ENCODE data around the gene ANKFN1. TPM values are rescaled to one million over a fixed set of nuclear protein-coding genes. Genes with fewer than 3 reads are reported as not detected.

ANKFN1 gene
- total and polyA plus RNA-seq, 2 donors: 0.57 to 0.71 TPM

DNA sequence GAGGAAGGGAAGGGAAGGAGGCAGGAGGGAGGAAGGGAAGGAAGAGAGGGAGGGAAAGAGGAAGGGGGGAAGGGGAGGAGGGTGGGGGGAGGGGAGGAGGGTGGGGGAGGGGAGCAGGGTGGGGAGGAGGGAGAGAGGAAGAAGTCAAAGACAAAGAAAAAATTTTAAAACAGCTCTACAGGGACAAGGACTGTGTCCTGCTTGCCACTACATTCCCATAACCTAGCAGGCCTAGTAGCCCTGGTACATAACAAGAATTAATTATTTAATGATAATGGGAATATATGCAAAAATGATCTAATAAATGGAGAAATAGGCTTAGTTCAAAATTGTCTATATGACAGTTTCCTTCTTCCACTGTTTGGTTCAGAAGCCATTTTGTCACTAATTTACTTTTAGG lies 392.7 kb downstream of the ANKFN1 start:
- H3K27ac ChIP-seq (ENCODE audit: low read depth in 1 of 2, low read length in 1 of 2): no peak overlapping the region
- no peaks in the 10 kb centered on the region for H3K4me1 ChIP-seq (ENCODE audit: control insufficient read depth in 2 of 2, insufficient read depth in 2 of 2, low read length in 2 of 2)
- H3K27me3 ChIP-seq (ENCODE audit: control insufficient read depth in 2 of 2, insufficient read depth in 1 of 2, low read length in 1 of 2): no peaks in the 10 kb centered on the region
- no peaks in the 10 kb centered on the region for H3K9me3 ChIP-seq (ENCODE audit: control insufficient read depth in 2 of 2, insufficient read depth in 1 of 2, low read length in 1 of 2)
- no peaks in the 10 kb centered on the region for H3K36me3 ChIP-seq (ENCODE audit: control insufficient read depth in 2 of 2, insufficient read depth in 2 of 2, low read length in 1 of 2)
- DNase-seq (ENCODE audit: low read depth in 6 of 9, low spot score in 9 of 9): no peak
- H3K4me3 ChIP-seq (ENCODE audit: low read length in 2 of 2): no peak overlapping the region

DNA sequence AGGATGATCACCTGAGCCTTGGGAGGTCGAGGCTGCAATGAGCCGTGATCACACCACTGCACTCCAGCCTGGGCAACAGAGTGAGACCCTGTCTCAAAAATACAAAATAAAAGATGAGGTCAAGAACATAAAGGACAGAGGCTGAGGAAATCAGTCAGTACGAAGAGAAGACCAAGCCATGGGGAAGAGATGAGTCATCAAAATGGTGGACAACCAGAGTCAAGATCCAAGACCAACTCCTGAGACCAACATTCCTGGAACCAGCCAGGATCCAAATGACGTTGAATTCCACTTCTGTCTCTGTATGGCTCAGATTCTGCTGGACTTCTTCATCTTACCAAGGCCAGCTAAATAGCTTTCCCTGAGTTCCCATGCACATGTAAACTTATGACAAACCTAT lies 395.4 kb downstream of the ANKFN1 start:
- H3K27me3 ChIP-seq (ENCODE audit: control insufficient read depth in 2 of 2, insufficient read depth in 1 of 2, low read length in 1 of 2): no peaks in the 10 kb centered on the region
- WGBS: 94% methylated on average over 4 of the region's 4 CpGs

DNA sequence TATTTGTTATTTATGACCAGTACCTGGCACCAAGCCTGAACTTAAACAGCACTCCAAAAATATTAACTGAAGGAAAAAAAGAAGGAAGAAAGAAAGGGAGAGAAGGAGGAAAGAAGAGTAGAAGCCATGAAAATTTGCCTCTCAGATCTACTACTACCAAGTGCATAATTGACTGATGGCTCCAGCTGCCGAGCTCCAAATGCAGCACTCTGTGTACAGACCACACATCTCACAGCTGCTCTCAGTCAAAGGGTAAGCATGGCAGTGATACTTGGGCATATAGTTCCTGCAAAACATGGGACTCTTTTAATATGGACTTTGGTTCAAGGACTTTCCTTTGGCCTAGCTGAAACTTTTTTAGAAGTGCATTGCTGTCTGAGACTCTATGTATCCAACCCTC lies 396.2 kb downstream of the ANKFN1 start:
- Histone ChIP-seq H3K27ac (ENCODE audit: low read depth in 1 of 2, low read length in 1 of 2) (no peak overlapping the region), H3K27me3 (ENCODE audit: control insufficient read depth in 2 of 2, insufficient read depth in 1 of 2, low read length in 1 of 2) (no peaks in the 10 kb centered on the region), H3K36me3 (ENCODE audit: control insufficient read depth in 2 of 2, insufficient read depth in 2 of 2, low read length in 1 of 2) (no peaks in the 10 kb centered on the region), H3K9me3 (ENCODE audit: control insufficient read depth in 2 of 2, insufficient read depth in 1 of 2, low read length in 1 of 2) (no peaks in the 10 kb centered on the region), H3K4me3 (ENCODE audit: low read length in 2 of 2) (no peak overlapping the region), H3K4me1 (ENCODE audit: control insufficient read depth in 2 of 2, insufficient read depth in 2 of 2, low read length in 2 of 2) (no peaks in the 10 kb centered on the region)
- no peak for DNase-seq (ENCODE audit: low read depth in 6 of 9, low spot score in 9 of 9)
- 92% methylated on average over 1 of the region's 1 CpG for WGBS

More for the DNA sequence above, 395.4 kb downstream of the ANKFN1 start:
- no peaks in the 10 kb centered on the region for H3K4me1 ChIP-seq (ENCODE audit: control insufficient read depth in 2 of 2, insufficient read depth in 2 of 2, low read length in 2 of 2)
- no peak overlapping the region for H3K27ac ChIP-seq (ENCODE audit: low read depth in 1 of 2, low read length in 1 of 2)
- H3K9me3 ChIP-seq (ENCODE audit: control insufficient read depth in 2 of 2, insufficient read depth in 1 of 2, low read length in 1 of 2): no peaks in the 10 kb centered on the region
- no peaks in the 10 kb centered on the region for H3K36me3 ChIP-seq (ENCODE audit: control insufficient read depth in 2 of 2, insufficient read depth in 2 of 2, low read length in 1 of 2)
- H3K4me3 ChIP-seq (ENCODE audit: low read length in 2 of 2): no peak overlapping the region
- DNase-seq (ENCODE audit: low read depth in 6 of 9, low spot score in 9 of 9): no peak

DNA sequence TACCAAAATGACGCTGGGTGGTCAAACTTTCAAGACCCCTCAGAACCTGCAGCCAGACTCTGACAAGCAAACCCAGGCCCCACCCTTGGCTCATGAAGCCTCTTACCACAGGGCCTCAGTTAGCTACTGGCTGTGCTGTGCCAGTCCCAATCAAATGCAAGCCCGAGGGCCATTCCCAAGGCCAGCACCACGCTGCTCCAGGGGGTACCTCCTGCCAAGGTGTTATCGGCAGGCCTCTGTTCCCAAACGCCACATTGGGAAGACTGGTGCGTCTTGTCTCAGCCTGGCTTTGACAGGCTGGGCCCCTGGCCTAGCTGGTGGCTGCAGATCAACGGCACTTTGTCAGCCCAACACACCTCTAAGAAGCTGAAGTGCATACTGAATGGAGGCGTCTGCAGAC lies 404.4 kb downstream of the ANKFN1 start:
- H3K9me3 ChIP-seq (ENCODE audit: control insufficient read depth in 2 of 2, insufficient read depth in 1 of 2, low read length in 1 of 2): no peaks in the 10 kb centered on the region
- WGBS: 97% methylated on average over 8 of the region's 8 CpGs
- no peak overlapping the region for H3K4me3 ChIP-seq (ENCODE audit: low read length in 2 of 2)
- no peaks in the 10 kb centered on the region for H3K4me1 ChIP-seq (ENCODE audit: control insufficient read depth in 2 of 2, insufficient read depth in 2 of 2, low read length in 2 of 2)
- no peak overlapping the region for H3K27ac ChIP-seq (ENCODE audit: low read depth in 1 of 2, low read length in 1 of 2)
- H3K36me3 ChIP-seq (ENCODE audit: control insufficient read depth in 2 of 2, insufficient read depth in 2 of 2, low read length in 1 of 2): no peaks in the 10 kb centered on the region
- no peak for DNase-seq (ENCODE audit: low read depth in 6 of 9, low spot score in 9 of 9)
- no peaks in the 10 kb centered on the region for H3K27me3 ChIP-seq (ENCODE audit: control insufficient read depth in 2 of 2, insufficient read depth in 1 of 2, low read length in 1 of 2)

DNA sequence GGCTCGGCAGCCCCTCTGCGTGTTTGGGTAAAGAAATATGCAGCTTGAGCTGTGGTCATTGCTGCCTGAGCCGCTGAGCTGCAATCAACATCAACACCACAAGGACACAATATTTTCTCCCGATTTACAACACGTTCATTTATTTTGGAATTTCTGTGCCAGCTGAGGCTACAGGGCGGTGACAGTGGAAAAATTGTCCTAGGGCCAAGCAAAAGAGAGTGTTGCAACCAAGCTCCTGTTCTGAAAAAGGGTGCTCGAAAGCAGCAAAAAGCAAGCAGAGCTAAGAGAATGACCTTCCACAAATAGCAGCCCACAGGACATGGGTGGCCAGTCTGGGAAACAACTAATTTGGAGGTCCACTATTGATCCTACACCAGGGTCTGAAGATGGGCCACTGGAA lies 404.8 kb downstream of the ANKFN1 start:
- H3K9me3 ChIP-seq (ENCODE audit: control insufficient read depth in 2 of 2, insufficient read depth in 1 of 2, low read length in 1 of 2): no peaks in the 10 kb centered on the region
- DNase-seq (ENCODE audit: low read depth in 6 of 9, low spot score in 9 of 9): no peak
- no peaks in the 10 kb centered on the region for H3K27me3 ChIP-seq (ENCODE audit: control insufficient read depth in 2 of 2, insufficient read depth in 1 of 2, low read length in 1 of 2)
- no peak overlapping the region for H3K4me3 ChIP-seq (ENCODE audit: low read length in 2 of 2)
- H3K36me3 ChIP-seq (ENCODE audit: control insufficient read depth in 2 of 2, insufficient read depth in 2 of 2, low read length in 1 of 2): no peaks in the 10 kb centered on the region
- 95% methylated on average over 7 of the region's 7 CpGs for WGBS
- no peak overlapping the region for H3K27ac ChIP-seq (ENCODE audit: low read depth in 1 of 2, low read length in 1 of 2)
- H3K4me1 ChIP-seq (ENCODE audit: control insufficient read depth in 2 of 2, insufficient read depth in 2 of 2, low read length in 2 of 2): no peaks in the 10 kb centered on the region
